H9 (cell line): ENCODE data around the gene MYO10. TPM values are rescaled to one million over a fixed set of nuclear protein-coding genes. Genes with fewer than 3 reads are reported as not detected.

Experiments used
- DNase-seq: peaks from one replicate; pipeline ENCODE4 v3.0.0-alpha.2; 2017
- H2AFZ ChIP-seq: one replicate; pipeline ENCODE4 v1.6.1; 2013; ENCODE audit warnings: mild to moderate bottlenecking, low read length, control low read depth, moderate library complexity
- H2AK5ac ChIP-seq: 2 replicates; pipeline ENCODE4 v1.6.1; 2013; ENCODE audit warnings: low read length, control low read depth, mixed read lengths; ENCODE audit not compliant: insufficient read length
- H2BK120ac ChIP-seq: one replicate; pipeline ENCODE4 v1.6.1; 2013; ENCODE audit warnings: low read depth, mild to moderate bottlenecking, low read length, control low read depth, inconsistent platforms; ENCODE audit not compliant: poor library complexity, severe bottlenecking
- H2BK12ac ChIP-seq: 2 replicates; pipeline ENCODE4 v1.6.1; 2013; ENCODE audit warnings: low read length, control low read depth, mixed read lengths, low read depth; ENCODE audit not compliant: insufficient read length
- H2BK15ac ChIP-seq: 2 replicates; pipeline ENCODE4 v1.6.1; 2013; ENCODE audit warnings: low read depth, low read length, control low read depth
- H2BK20ac ChIP-seq: one replicate; pipeline ENCODE4 v1.6.1; 2013; ENCODE audit warnings: low read depth, mild to moderate bottlenecking, low read length, control low read depth, inconsistent platforms; ENCODE audit not compliant: poor library complexity, severe bottlenecking
- H2BK5ac ChIP-seq: 2 replicates; pipeline ENCODE4 v1.6.1; 2013; ENCODE audit warnings: low read length, control low read depth, mixed read lengths; ENCODE audit not compliant: insufficient read length
- H3K14ac ChIP-seq: 2 replicates; pipeline ENCODE4 v1.6.1; 2013; ENCODE audit warnings: low read length, control low read depth; ENCODE audit not compliant: insufficient read depth
- H3K18ac ChIP-seq: 2 replicates; pipeline ENCODE4 v1.6.1; 2013; ENCODE audit warnings: low read depth, mild to moderate bottlenecking, mixed read lengths, low read length, control low read depth; ENCODE audit not compliant: insufficient read length
- H3K23ac ChIP-seq: 2 replicates; pipeline ENCODE4 v1.6.1; 2013; ENCODE audit warnings: low read length, control low read depth, mixed read lengths, low read depth; ENCODE audit not compliant: insufficient read length
- H3K23me2 ChIP-seq: 2 replicates; pipeline ENCODE4 v1.6.1; 2013; ENCODE audit warnings: low read depth, mild to moderate bottlenecking, mixed read lengths, low read length, control low read depth; ENCODE audit not compliant: insufficient read length, poor library complexity, severe bottlenecking
- H3K27ac ChIP-seq: 2 replicates; pipeline ENCODE4 v1.5.1; 2013; ENCODE audit warnings: low read length, control low read depth, mixed read lengths, low read depth; ENCODE audit not compliant: insufficient read length
- H3K27me3 ChIP-seq: 2 replicates; pipeline ENCODE4 v1.6.1; 2013; ENCODE audit warnings: low read length, control low read depth, inconsistent platforms; ENCODE audit not compliant: insufficient read depth
- H3K4ac ChIP-seq: 2 replicates; pipeline ENCODE4 v1.6.1; 2013; ENCODE audit warnings: low read depth, mild to moderate bottlenecking, control low read depth, inconsistent platforms, low read length, moderate library complexity
- H3K4me1 ChIP-seq: 2 replicates; pipeline ENCODE4 v1.6.1; 2013; ENCODE audit warnings: low read length, control low read depth, inconsistent platforms; ENCODE audit not compliant: insufficient read depth
- H3K4me2 ChIP-seq: 2 replicates; pipeline ENCODE4 v1.6.1; 2013; ENCODE audit warnings: low read length, control low read depth, mixed read lengths; ENCODE audit not compliant: insufficient read length, insufficient read depth
- H3K56ac ChIP-seq: 2 replicates; pipeline ENCODE4 v1.6.1; 2013; ENCODE audit warnings: low read depth, mild to moderate bottlenecking, mixed read lengths, low read length, control low read depth; ENCODE audit not compliant: insufficient read length
- H3K79me1 ChIP-seq: 2 replicates; pipeline ENCODE4 v1.6.1; 2013; ENCODE audit warnings: low read depth, mild to moderate bottlenecking, moderate library complexity, low read length, control low read depth, inconsistent platforms; ENCODE audit not compliant: insufficient read depth, poor library complexity, severe bottlenecking
- H3K79me2 ChIP-seq: 2 replicates; pipeline ENCODE4 v1.6.1; 2013; ENCODE audit warnings: low read length, control low read depth, inconsistent platforms; ENCODE audit not compliant: insufficient read depth
- H3K9ac ChIP-seq: 2 replicates; pipeline ENCODE4 v1.6.1; 2013; ENCODE audit warnings: low read length, control low read depth, mixed read lengths; ENCODE audit not compliant: insufficient read length; ENCODE audit errors: extremely low read depth
- H3K9me3 ChIP-seq: one replicate; pipeline ENCODE4 v1.6.1; 2013; ENCODE audit warnings: low read depth, low read length, inconsistent platforms; ENCODE audit not compliant: control insufficient read depth
- H3T11ph ChIP-seq: one replicate; pipeline ENCODE4 v1.6.1; 2013; ENCODE audit warnings: mild to moderate bottlenecking, low read length, control low read depth, inconsistent platforms
- H4K20me1 ChIP-seq: one replicate; pipeline ENCODE4 v1.6.1; 2013; ENCODE audit not compliant: control insufficient read depth, insufficient read length, insufficient read depth
- H4K5ac ChIP-seq: 2 replicates; pipeline ENCODE4 v1.6.1; 2013; ENCODE audit warnings: low read depth, mild to moderate bottlenecking, mixed read lengths, low read length, control low read depth; ENCODE audit not compliant: insufficient read length
- H4K8ac ChIP-seq: replicated peaks from 2 replicates; pipeline ENCODE4 v1.6.1; 2013; ENCODE audit warnings: low read length, control low read depth, mixed read lengths, low read depth; ENCODE audit not compliant: insufficient read length
- H4K91ac ChIP-seq: 2 replicates; pipeline ENCODE4 v1.6.1; 2013; ENCODE audit warnings: low read depth, mild to moderate bottlenecking, moderate library complexity, mixed read lengths, low read length, control low read depth; ENCODE audit not compliant: insufficient read length
- H3K27ac Mint-ChIP-seq, 3 experiments: 2 replicates in 2 of 3; 3 replicates in 1 of 3; pipeline ENCODE4 v1.8.0; 2020 to 2021; ENCODE audit warnings: mixed read lengths in 3 of 3, mild to moderate bottlenecking in 1 of 3, moderate library complexity in 1 of 3
- H3K27me3 Mint-ChIP-seq: 2 replicates; pipeline ENCODE4 v1.8.0; 2021; ENCODE audit warnings: low read depth, mild to moderate bottlenecking, moderate library complexity, mixed read lengths
- H3K36me3 Mint-ChIP-seq, 3 experiments: 2 replicates in 2 of 3; 3 replicates in 1 of 3; pipeline ENCODE4 v1.8.0; 2020 to 2021; ENCODE audit warnings: low read depth in 3 of 3, mixed read lengths in 3 of 3; ENCODE audit not compliant: insufficient read depth in 1 of 3
- H3K4me1 Mint-ChIP-seq, 2 experiments: 2 replicates each; pipeline ENCODE4 v1.8.0; 2020; ENCODE audit warnings: mixed read lengths in 2 of 2
- H3K4me3 Mint-ChIP-seq, 2 experiments: 2 replicates in 1 of 2; 3 replicates in 1 of 2; pipeline ENCODE4 v1.8.0; 2020 to 2021; ENCODE audit warnings: mild to moderate bottlenecking in 2 of 2, mixed read lengths in 2 of 2, moderate library complexity in 1 of 2
- H3K9me3 Mint-ChIP-seq, 2 experiments: 2 replicates in 1 of 2; 3 replicates in 1 of 2; pipeline ENCODE4 v1.8.0; 2020; ENCODE audit warnings: mild to moderate bottlenecking in 2 of 2, mixed read lengths in 2 of 2, moderate library complexity in 1 of 2
- CTCF ChIP-seq: fragments of 200-600 bp; sonication (generic); conservative IDR thresholded peaks from 3 replicates; pipeline ENCODE4 v1.8.0; 2021; ENCODE audit warnings: antibody characterized with exemption, mild to moderate bottlenecking
- WGBS: extraction: QIAGEN DNeasy Blood & Tissue Kit; methylation state at CpG from one replicate; pipeline ENCODE4 v1.1.7; 2013; ENCODE audit warnings: missing lambda C conversion rate, low lambda C conversion rate, mixed read lengths; ENCODE audit not compliant: insufficient read length; ENCODE audit errors: extremely low coverage; 5-methylcytosine and 5-hydroxymethylcytosine counted together
- total RNA-seq: library from RNA; stranded (reverse); gene quantifications from 2 replicates; pipeline ENCODE4 v1.2.1, GENCODE V29; 2021

The MYO10 gene
- total RNA-seq, 1 experiment from 2014 or later, result 127 TPM

GRCh38 chr5:16664368-16664767 lies 271.7 kb downstream of the MYO10 start:
- Mint-ChIP-seq H3K27ac (peak overlapping the region in 2 of 3 experiments; percentile 75 to 86; a peak in 3 of 7 replicates), H3K27me3 (no peaks in the 10 kb centered on the region; the same call in 1 of the 2 replicates), H3K36me3 (peaks cover 33 to 52% (median 51%) of the 10 kb centered on the region in 3 experiments; a peak in 6 of 7 replicates), H3K4me1 (no peaks in the 10 kb centered on the region), H3K9me3 (peaks cover 0 to under 1% of the 10 kb centered on the region in 2 experiments; a peak in 1 of 5 replicates), H3K4me3 (no peak overlapping the region)
- Histone ChIP-seq H3K23ac (no peak overlapping the region), H3K79me2 (no peaks in the 10 kb centered on the region), H3K9me3 (no peaks in the 10 kb centered on the region), H3T11ph (no peak overlapping the region), H2BK5ac (no peak overlapping the region), H2BK12ac (no peak overlapping the region), H2BK20ac (no peak overlapping the region), H3K27ac (no peak overlapping the region), H2BK15ac (no peak overlapping the region), H3K14ac (no peak overlapping the region), H3K9ac (no peak overlapping the region), H4K5ac (no peak overlapping the region), H3K18ac (no peak overlapping the region), H3K23me2 (no peaks in the 10 kb centered on the region), H4K20me1 (no peaks in the 10 kb centered on the region), H2AFZ (no peak overlapping the region), H2AK5ac (no peak overlapping the region), H3K79me1 (no peaks in the 10 kb centered on the region), H3K27me3 (no peaks in the 10 kb centered on the region), H4K91ac (no peak overlapping the region), H3K4me1 (no peaks in the 10 kb centered on the region), H4K8ac (no peak overlapping the region), H3K4me2 (no peak overlapping the region), H2BK120ac (no peak overlapping the region), H3K4ac (no peak overlapping the region), H3K56ac (no peak overlapping the region)
- DNase-seq, result no peak
- WGBS, result no CpG with 5 or more reads among the region's 5 CpGs
- TF ChIP-seq CTCF, result no peak
